OCI-LY1 (cell line): ENCODE data around the gene NFIA.

Source experiments
- EZH2 ChIP-seq: fragments of 200-600 bp; sonication (generic), shearing (Covaris generic); IDR thresholded peaks from 2 replicates; pipeline ENCODE4 v1.8.0; 2017; ENCODE audit warnings: borderline replicate concordance, mixed run types, mild to moderate bottlenecking, antibody characterized with exemption, low read length, moderate library complexity, mixed read lengths
- TF ChIP-seq, protein P1 (sequence below): fragments of 200-600 bp; sonication (generic), shearing (Covaris generic); IDR thresholded peaks from 2 replicates; pipeline ENCODE4 v1.5.1; 2017; ENCODE audit warnings: mild to moderate bottlenecking, antibody characterized with exemption, low read length, moderate library complexity, mixed read lengths

DNA sequence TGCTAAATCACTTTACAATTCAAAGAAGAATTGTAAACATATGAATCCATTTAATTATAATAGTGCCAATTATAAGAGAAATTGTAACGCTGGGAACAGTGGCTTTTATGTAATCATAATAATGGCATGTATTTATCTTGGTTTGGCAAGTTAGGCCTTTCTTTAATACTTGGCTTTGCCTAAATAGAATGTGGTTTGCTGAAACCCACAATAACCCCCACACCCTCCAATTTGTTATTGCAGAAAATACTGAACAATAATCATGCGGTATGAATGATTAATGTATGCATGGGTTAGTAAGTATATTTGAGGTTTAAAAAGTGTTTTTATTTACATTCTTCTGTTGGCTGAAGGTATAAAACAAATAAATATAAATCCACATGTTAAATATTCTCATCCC lies 138.2 kb downstream of the NFIA start:
- TF ChIP-seq, protein P1, sequence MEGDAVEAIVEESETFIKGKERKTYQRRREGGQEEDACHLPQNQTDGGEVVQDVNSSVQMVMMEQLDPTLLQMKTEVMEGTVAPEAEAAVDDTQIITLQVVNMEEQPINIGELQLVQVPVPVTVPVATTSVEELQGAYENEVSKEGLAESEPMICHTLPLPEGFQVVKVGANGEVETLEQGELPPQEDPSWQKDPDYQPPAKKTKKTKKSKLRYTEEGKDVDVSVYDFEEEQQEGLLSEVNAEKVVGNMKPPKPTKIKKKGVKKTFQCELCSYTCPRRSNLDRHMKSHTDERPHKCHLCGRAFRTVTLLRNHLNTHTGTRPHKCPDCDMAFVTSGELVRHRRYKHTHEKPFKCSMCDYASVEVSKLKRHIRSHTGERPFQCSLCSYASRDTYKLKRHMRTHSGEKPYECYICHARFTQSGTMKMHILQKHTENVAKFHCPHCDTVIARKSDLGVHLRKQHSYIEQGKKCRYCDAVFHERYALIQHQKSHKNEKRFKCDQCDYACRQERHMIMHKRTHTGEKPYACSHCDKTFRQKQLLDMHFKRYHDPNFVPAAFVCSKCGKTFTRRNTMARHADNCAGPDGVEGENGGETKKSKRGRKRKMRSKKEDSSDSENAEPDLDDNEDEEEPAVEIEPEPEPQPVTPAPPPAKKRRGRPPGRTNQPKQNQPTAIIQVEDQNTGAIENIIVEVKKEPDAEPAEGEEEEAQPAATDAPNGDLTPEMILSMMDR: no peak
- no peak for TF ChIP-seq EZH2
